Tibial artery (tissue), 4 donors: ENCODE results near the gene USP43.

Experiments used
- DNase-seq, 2 donors: peaks; one replicate each; pipeline ENCODE4 v3.0.0-alpha.2; 2019
- H3K27ac ChIP-seq, 2 donors: fragments of 200-600 bp; sonication (generic) in 1 of 2; 1 replicate in 1 of 2; 2 replicates in 1 of 2; pipeline ENCODE4 v1.5.1; 2018 to 2019; ENCODE audit warnings: mild to moderate bottlenecking in 1 of 2
- H3K27me3 ChIP-seq, 2 donors: fragments of 200-600 bp; sonication (generic) in 1 of 2; one replicate each; pipeline versions ENCODE4 v1.5.1 to v1.6.0; 2016 to 2019
- H3K36me3 ChIP-seq, 3 donors: fragments of 200-600 bp; sonication (generic) in 2 of 3; one replicate each; pipeline ENCODE4 v1.5.1; 2016 to 2019; ENCODE audit warnings: mild to moderate bottlenecking in 2 of 3
- H3K4me1 ChIP-seq, 4 donors: fragments of 200-600 bp; sonication (generic) in 2 of 4; 1 replicate in 3 of 4; 2 replicates in 1 of 4; pipeline ENCODE4 v1.5.1; 2016 to 2019
- H3K4me3 ChIP-seq, 2 donors: fragments of 200-600 bp; sonication (generic) in 1 of 2; 1 replicate in 1 of 2; 2 replicates in 1 of 2; pipeline ENCODE4 v1.5.1; 2018 to 2019; ENCODE audit warnings: mild to moderate bottlenecking in 2 of 2
- H3K9me3 ChIP-seq, 3 donors: fragments of 200-600 bp; sonication (generic) in 1 of 3; one replicate each; pipeline ENCODE4 v1.5.1; 2016 to 2019
- intact Hi-C: fragments of 100-400 bp; cut with DNase I; formaldehyde crosslinking; loops from one replicate; pipeline ENCODE4 v1.15.0; 2023; ENCODE audit warnings: low total_unique reads
- TF ChIP-seq, protein P1 (sequence below), 2 experiments: fragments of 200-600 bp in 1 of 2; fragments of 450-650 bp in 1 of 2; IDR thresholded peaks; one replicate each; pipeline ENCODE4 v1.5.1; 2017 to 2019; ENCODE audit warnings: antibody characterized with exemption in 2 of 2, mild to moderate bottlenecking in 1 of 2, moderate library complexity in 1 of 2

Gene USP43

DNA sequence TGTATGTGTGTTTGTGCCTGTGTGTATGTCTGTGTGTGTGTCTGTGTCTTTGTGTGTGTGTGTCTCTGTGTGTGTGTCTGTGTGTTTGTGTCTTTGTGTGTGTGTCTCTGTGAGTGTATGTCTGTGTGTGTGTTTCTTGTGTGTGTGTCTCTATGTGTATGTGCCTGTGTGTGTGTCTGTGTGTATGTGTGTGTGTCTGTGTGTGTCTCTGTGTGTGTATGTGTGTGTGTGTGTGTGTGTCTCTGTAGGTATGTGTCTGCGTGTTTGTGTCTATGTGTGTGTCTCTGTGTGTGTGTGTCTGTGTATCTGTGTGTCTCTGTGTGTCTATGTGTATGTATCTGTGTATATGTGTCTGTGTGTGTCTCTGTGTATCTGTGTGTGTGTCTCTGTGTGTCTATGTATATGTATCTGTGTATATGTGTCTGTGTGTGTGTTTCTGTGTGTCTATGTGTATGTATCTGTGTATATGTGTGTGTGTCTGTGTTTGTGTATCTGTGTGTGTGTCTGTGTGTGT, 70.2 kb downstream of the USP43 start:
- Histone ChIP-seq H3K27ac (no peak overlapping the region), H3K9me3 (no peaks in the 10 kb centered on the region), H3K27me3 (no peaks in the 10 kb centered on the region), H3K4me3 (no peak overlapping the region), H3K36me3 (no peaks in the 10 kb centered on the region), H3K4me1 (no peaks in the 10 kb centered on the region)
- TF ChIP-seq, protein P1, sequence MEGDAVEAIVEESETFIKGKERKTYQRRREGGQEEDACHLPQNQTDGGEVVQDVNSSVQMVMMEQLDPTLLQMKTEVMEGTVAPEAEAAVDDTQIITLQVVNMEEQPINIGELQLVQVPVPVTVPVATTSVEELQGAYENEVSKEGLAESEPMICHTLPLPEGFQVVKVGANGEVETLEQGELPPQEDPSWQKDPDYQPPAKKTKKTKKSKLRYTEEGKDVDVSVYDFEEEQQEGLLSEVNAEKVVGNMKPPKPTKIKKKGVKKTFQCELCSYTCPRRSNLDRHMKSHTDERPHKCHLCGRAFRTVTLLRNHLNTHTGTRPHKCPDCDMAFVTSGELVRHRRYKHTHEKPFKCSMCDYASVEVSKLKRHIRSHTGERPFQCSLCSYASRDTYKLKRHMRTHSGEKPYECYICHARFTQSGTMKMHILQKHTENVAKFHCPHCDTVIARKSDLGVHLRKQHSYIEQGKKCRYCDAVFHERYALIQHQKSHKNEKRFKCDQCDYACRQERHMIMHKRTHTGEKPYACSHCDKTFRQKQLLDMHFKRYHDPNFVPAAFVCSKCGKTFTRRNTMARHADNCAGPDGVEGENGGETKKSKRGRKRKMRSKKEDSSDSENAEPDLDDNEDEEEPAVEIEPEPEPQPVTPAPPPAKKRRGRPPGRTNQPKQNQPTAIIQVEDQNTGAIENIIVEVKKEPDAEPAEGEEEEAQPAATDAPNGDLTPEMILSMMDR (IDR thresholded peaks at IDR 0.05) = no peak
- DNase-seq = no peak
- intact Hi-C loops = no loop called here

- H3K4me1 ChIP-seq = no peaks in the 10 kb centered on the region
- H3K9me3 ChIP-seq = no peaks in the 10 kb centered on the region
- intact Hi-C loops = no loop called here
- DNase-seq = no peak
- no peaks in the 10 kb centered on the region for H3K36me3 ChIP-seq
- H3K27me3 ChIP-seq = peaks cover 0 to 27% of the 10 kb centered on the region in 2 donors
- TF ChIP-seq, protein P1 (IDR thresholded peaks at IDR 0.05) = no peak
- H3K4me3 ChIP-seq = no peak overlapping the region
- H3K27ac ChIP-seq = no peak overlapping the region
Measured at GRCh38 chr17:9725575-9725974, 80.3 kb downstream of the USP43 start.

- TF ChIP-seq, protein P1 (IDR thresholded peaks at IDR 0.05) = no peak
- DNase-seq = no peak
- H3K27me3 ChIP-seq = peaks cover 0 to 27% of the 10 kb centered on the region in 2 donors
- H3K9me3 ChIP-seq = no peaks in the 10 kb centered on the region
- intact Hi-C loops = no loop called here
- no peaks in the 10 kb centered on the region for H3K4me1 ChIP-seq
- no peak overlapping the region for H3K4me3 ChIP-seq
- no peaks in the 10 kb centered on the region for H3K36me3 ChIP-seq
- H3K27ac ChIP-seq = no peak overlapping the region
Measured at GRCh38 chr17:9726291-9726690, 81.0 kb downstream of the USP43 start.

GRCh38 chr17:9728005-9728404, 82.7 kb downstream of the USP43 start:
- TF ChIP-seq, protein P1 (IDR thresholded peaks at IDR 0.05) = no peak
- intact Hi-C loops = no loop called here
- H3K36me3 ChIP-seq = no peaks in the 10 kb centered on the region
- no peaks in the 10 kb centered on the region for H3K9me3 ChIP-seq
- no peak for DNase-seq
- peaks cover 0 to 27% of the 10 kb centered on the region in 2 donors for H3K27me3 ChIP-seq
- no peaks in the 10 kb centered on the region for H3K4me1 ChIP-seq
- no peak overlapping the region for H3K27ac ChIP-seq
- H3K4me3 ChIP-seq = no peak overlapping the region

- Histone ChIP-seq H3K36me3 (no peaks in the 10 kb centered on the region), H3K4me1 (no peaks in the 10 kb centered on the region), H3K9me3 (no peaks in the 10 kb centered on the region), H3K27me3 (peaks cover 0 to 27% of the 10 kb centered on the region in 2 donors), H3K4me3 (no peak overlapping the region), H3K27ac (no peak overlapping the region)
- no peak for DNase-seq
- TF ChIP-seq, protein P1 (IDR thresholded peaks at IDR 0.05) = no peak
- intact Hi-C loops = no loop called here
Measured at GRCh38 chr17:9728564-9728963, 83.2 kb downstream of the USP43 start.
